ENCODE data around the gene RPLP2. TPM values are rescaled to one million over a fixed set of nuclear protein-coding genes. Genes with fewer than 3 reads are reported as not detected.

Gene RPLP2
- total RNA-seq, 1 experiment from 2014 or later: 2,582 TPM

GRCh38 chr11:810040-810567 lies 337 bp downstream of the RPLP2 start (continued):
- peak; percentile 90 for TF ChIP-seq FOXP4 (CRISPR knock-in tag; IDR thresholded peaks at IDR 0.05)

DNA sequence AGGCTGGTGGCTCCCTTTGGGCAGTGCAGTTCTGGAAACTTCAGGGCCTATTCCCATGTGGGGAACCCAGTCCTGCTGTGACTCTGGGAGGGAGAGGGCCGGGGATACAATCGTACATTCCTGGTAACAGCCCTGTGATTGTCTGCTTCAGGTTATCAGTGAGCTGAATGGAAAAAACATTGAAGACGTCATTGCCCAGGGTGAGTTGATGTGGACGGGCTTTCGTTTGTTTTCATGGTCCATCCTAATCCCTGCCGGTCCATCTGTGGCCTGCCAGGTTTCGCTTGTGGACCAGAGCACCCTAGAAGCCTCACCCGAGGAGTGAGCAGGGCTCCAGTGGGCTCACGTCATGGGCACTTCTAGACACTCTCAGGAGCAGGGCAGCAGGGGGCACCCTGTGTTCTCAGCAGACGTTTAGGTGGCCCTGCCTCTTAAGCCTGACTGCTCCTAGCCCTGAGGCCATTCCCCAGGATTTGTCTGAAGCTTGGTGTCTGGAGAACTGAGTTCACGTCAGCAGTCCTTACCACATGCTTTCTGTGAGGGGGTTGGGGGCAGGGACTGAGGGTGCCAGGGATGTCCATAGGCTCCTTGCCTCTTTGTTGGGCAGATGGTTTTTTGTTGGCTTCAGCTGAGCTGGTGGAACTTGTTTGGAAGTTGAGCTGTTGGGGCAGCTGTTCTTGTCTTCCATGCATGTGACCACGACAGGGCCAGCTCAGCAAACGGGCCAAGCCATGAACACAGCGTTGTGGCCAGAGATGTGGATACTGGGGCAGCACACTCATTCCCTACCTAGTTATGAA lies 1.9 kb downstream of the RPLP2 start:
- no peak for TF ChIP-seq ETV6 (CRISPR knock-in tag; IDR thresholded peaks at IDR 0.05)
- TF ChIP-seq, protein P1, sequence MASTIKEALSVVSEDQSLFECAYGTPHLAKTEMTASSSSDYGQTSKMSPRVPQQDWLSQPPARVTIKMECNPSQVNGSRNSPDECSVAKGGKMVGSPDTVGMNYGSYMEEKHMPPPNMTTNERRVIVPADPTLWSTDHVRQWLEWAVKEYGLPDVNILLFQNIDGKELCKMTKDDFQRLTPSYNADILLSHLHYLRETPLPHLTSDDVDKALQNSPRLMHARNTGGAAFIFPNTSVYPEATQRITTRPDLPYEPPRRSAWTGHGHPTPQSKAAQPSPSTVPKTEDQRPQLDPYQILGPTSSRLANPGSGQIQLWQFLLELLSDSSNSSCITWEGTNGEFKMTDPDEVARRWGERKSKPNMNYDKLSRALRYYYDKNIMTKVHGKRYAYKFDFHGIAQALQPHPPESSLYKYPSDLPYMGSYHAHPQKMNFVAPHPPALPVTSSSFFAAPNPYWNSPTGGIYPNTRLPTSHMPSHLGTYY (CRISPR knock-in tag; IDR thresholded peaks at IDR 0.05): 0 out of 2 replicates have a peak, but pooled peaks have one; percentile 4
- no peak for TF ChIP-seq MXD4 (CRISPR knock-in tag; IDR thresholded peaks at IDR 0.05; ENCODE audit: borderline replicate concordance)
- TF ChIP-seq NR1H2 (CRISPR knock-in tag; IDR thresholded peaks at IDR 0.05): no peak
- ATAC-seq: no peak
- Mint-ChIP-seq H3K4me3 (peak overlapping the region; percentile 92), H3K4me1 (peaks cover 32% of the 10 kb centered on the region), H3K27me3 (ENCODE audit: low read depth) (no peaks in the 10 kb centered on the region), H3K27ac (peak overlapping the region; percentile 93), H3K9me3 (no peaks in the 10 kb centered on the region), H3K36me3 (peaks cover 28% of the 10 kb centered on the region)
- DNase-seq (ENCODE audit: low spot score): no peak
- CTCF ChIA-PET: interaction anchor here (0.9 kb wide), 1 partner anchor 19 kb away, joined by 3 read pairs; no protein-coding TSS in a partner anchor
- POLR2A ChIA-PET: no interaction called here

GRCh38 chr11:812390-812789 lies 2.6 kb downstream of the RPLP2 start:
- peaks cover 32% of the 10 kb centered on the region for H3K4me1 Mint-ChIP-seq
- H3K36me3 Mint-ChIP-seq: peaks cover 28% of the 10 kb centered on the region
- no peak for ATAC-seq
- DNase-seq (ENCODE audit: low spot score): no peak
- ChIA-PET CTCF (interaction anchor here (0.9 kb wide), 1 partner anchor 18 kb away, joined by 3 read pairs; no protein-coding TSS in a partner anchor), POLR2A (no interaction called here)
- H3K27ac Mint-ChIP-seq: peak overlapping the region; percentile 93; the same call in 1 of the 2 replicates
- no peaks in the 10 kb centered on the region for H3K9me3 Mint-ChIP-seq
- no peaks in the 10 kb centered on the region for H3K27me3 Mint-ChIP-seq (ENCODE audit: low read depth)
- no peak overlapping the region; the same call in 1 of the 2 replicates for H3K4me3 Mint-ChIP-seq
- TF ChIP-seq FOXP4 (CRISPR knock-in tag; IDR thresholded peaks at IDR 0.05) (no peak), ZNF425 (CRISPR knock-in tag; conservative IDR thresholded peaks at IDR 0.05) (no peak), TP53 (CRISPR knock-in tag; IDR thresholded peaks at IDR 0.05) (no peak), NR1H2 (CRISPR knock-in tag; IDR thresholded peaks at IDR 0.05) (no peak), FOXJ3 (CRISPR knock-in tag; IDR thresholded peaks at IDR 0.05; ENCODE audit: borderline replicate concordance) (no peak), ATF6 (CRISPR knock-in tag; IDR thresholded peaks at IDR 0.05) (no peak), AR (CRISPR knock-in tag; IDR thresholded peaks at IDR 0.05) (no peak), CREM (CRISPR knock-in tag; IDR thresholded peaks at IDR 0.05) (no peak), CTCF (IDR thresholded peaks at IDR 0.05) (no peak), TEAD1 (CRISPR knock-in tag; IDR thresholded peaks at IDR 0.05) (no peak)
- TF ChIP-seq, protein P1 (CRISPR knock-in tag; IDR thresholded peaks at IDR 0.05): no peak
